HG02852 (cell line): Measurements from ENCODE around the gene PLCB1.

Experiments
- ATAC-seq: cut with Tn5 transposase; IDR thresholded peaks from one replicate; pipeline ENCODE4 v1.9.1; 2021; ENCODE audit warnings: mild to moderate bottlenecking, moderate library complexity; ENCODE audit not compliant: unreplicated experiment

Gene PLCB1

GRCh38 chr20:8474027-8474668 lies 342.1 kb downstream of the PLCB1 start:
- ATAC-seq: no peak

GRCh38 chr20:8476021-8476420 lies 344.0 kb downstream of the PLCB1 start:
- no peak for ATAC-seq

GRCh38 chr20:8480597-8480996 lies 348.5 kb downstream of the PLCB1 start:
- ATAC-seq: no peak

GRCh38 chr20:8487696-8488095 lies 355.6 kb downstream of the PLCB1 start:
- no peak for ATAC-seq

GRCh38 chr20:8489094-8489883 lies 357.2 kb downstream of the PLCB1 start:
- ATAC-seq: no peak

- ATAC-seq: no peak
Measured at GRCh38 chr20:8490076-8490830, 358.2 kb downstream of the PLCB1 start.

- ATAC-seq: no peak
Measured at GRCh38 chr20:8492173-8492572, 360.1 kb downstream of the PLCB1 start.

GRCh38 chr20:8498571-8498970 lies 366.5 kb downstream of the PLCB1 start:
- no peak for ATAC-seq

GRCh38 chr20:8504030-8504429 lies 372.0 kb downstream of the PLCB1 start:
- ATAC-seq: no peak

- ATAC-seq: no peak
Measured at GRCh38 chr20:8505476-8506200, 373.6 kb downstream of the PLCB1 start.

GRCh38 chr20:8507231-8507630 lies 375.2 kb downstream of the PLCB1 start:
- ATAC-seq: no peak

- no peak for ATAC-seq
Measured at GRCh38 chr20:8509809-8510208, 377.7 kb downstream of the PLCB1 start.

- no peak for ATAC-seq
Measured at GRCh38 chr20:8510808-8511207, 378.7 kb downstream of the PLCB1 start.

- no peak for ATAC-seq
Measured at GRCh38 chr20:8512003-8512402, 379.9 kb downstream of the PLCB1 start.

- no peak for ATAC-seq
Measured at GRCh38 chr20:8515810-8516435, 383.9 kb downstream of the PLCB1 start.

- ATAC-seq: no peak
Measured at GRCh38 chr20:8518878-8519277, 386.8 kb downstream of the PLCB1 start.

- ATAC-seq: no peak
Measured at GRCh38 chr20:8519887-8520286, 387.8 kb downstream of the PLCB1 start.

- ATAC-seq: no peak
Measured at GRCh38 chr20:8522168-8522567, 390.1 kb downstream of the PLCB1 start.

- ATAC-seq: no peak
Measured at GRCh38 chr20:8523684-8524083, 391.6 kb downstream of the PLCB1 start.

- ATAC-seq: no peak
Measured at GRCh38 chr20:8524101-8525016, 392.3 kb downstream of the PLCB1 start.
